Head of caudate nucleus (tissue), 42 donors: ENCODE results near the gene PTPRR.

Source experiments
- DNase-seq, 42 donors: peaks; one replicate each; pipeline versions ENCODE4 v3.0.0 to v3.0.0-alpha.2; 2020 to 2021; ENCODE audit warnings: mixed read lengths in 7 of 42
- intact Hi-C: fragments of 100-400 bp; cut with DNase I; formaldehyde crosslinking; loops from one replicate; pipeline ENCODE4 v1.15.0; 2022

The PTPRR gene

GRCh38 chr12:70598467-70599193 lies 321.9 kb downstream of the PTPRR start:
- intact Hi-C loops, result no loop called here
- DNase-seq, result peak in 15 of 42 donors; percentile 21 to 72 (median 34)

- DNase-seq, result no peak
- intact Hi-C loops, result no loop called here
Measured at GRCh38 chr12:70592664-70593063, 327.9 kb downstream of the PTPRR start.

GRCh38 chr12:70590549-70591226 lies 329.9 kb downstream of the PTPRR start:
- DNase-seq, result no peak
- intact Hi-C loops, result loop anchor here (2.0 kb wide), 1 partner anchor 130 kb away; no protein-coding TSS in a partner anchor

GRCh38 chr12:70590051-70590450 lies 330.5 kb downstream of the PTPRR start:
- peak; percentile 45 to 93 (median 82) for DNase-seq
- intact Hi-C loops, result loop anchor here (2.0 kb wide), 1 partner anchor 131 kb away; no protein-coding TSS in a partner anchor
